ENCODE data around the gene KRTAP9-9.

- no peak for TF ChIP-seq FOXK2 (IDR thresholded peaks at IDR 0.05)
- no peak for TF ChIP-seq SUZ12 (IDR thresholded peaks at IDR 0.05)
- TF ChIP-seq NFRKB (IDR thresholded peaks at IDR 0.05), result no peak
- no peak for TF ChIP-seq BHLHE40 (IDR thresholded peaks at IDR 0.05; ENCODE audit: borderline replicate concordance)
- TF ChIP-seq SP1 (IDR thresholded peaks at IDR 0.05), result no peak
- no peak for TF ChIP-seq HDGF (IDR thresholded peaks at IDR 0.05; ENCODE audit: borderline replicate concordance)
- TF ChIP-seq ARNT (IDR thresholded peaks at IDR 0.05), result no peak
Measured at GRCh38 chr17:41284043-41284442, 28.9 kb downstream of the KRTAP9-9 start.

All from HEK293T (cell line).